Liver (tissue), 9 donors: ENCODE results near the gene ATP10D. TPM values are rescaled to one million over a fixed set of nuclear protein-coding genes. Genes with fewer than 3 reads are reported as not detected.

Experiments used
- DNase-seq: peaks from one replicate; pipeline ENCODE4 v3.0.0-alpha.2; 2017; ENCODE audit warnings: low spot score
- H3K27ac ChIP-seq, 2 donors: one replicate each; pipeline ENCODE4 v1.7.0; 2013; ENCODE audit warnings: inconsistent platforms in 2 of 2, low read length in 2 of 2, control low read depth in 1 of 2, low read depth in 1 of 2, mild to moderate bottlenecking in 1 of 2
- H3K27me3 ChIP-seq, 4 donors: one replicate each; pipeline versions ENCODE4 v1.6.1 to v1.7.0; 2013; ENCODE audit warnings: low read length in 3 of 4, inconsistent platforms in 1 of 4, mild to moderate bottlenecking in 1 of 4, moderate library complexity in 1 of 4; ENCODE audit not compliant: control insufficient read depth in 4 of 4, insufficient read depth in 4 of 4
- H3K36me3 ChIP-seq, 4 donors: one replicate each; pipeline versions ENCODE4 v1.6.1 to v1.7.0; 2013; ENCODE audit warnings: low read length in 3 of 4, mild to moderate bottlenecking in 3 of 4, low read depth in 1 of 4, moderate library complexity in 1 of 4; ENCODE audit not compliant: control insufficient read depth in 4 of 4, insufficient read depth in 3 of 4
- H3K4me1 ChIP-seq, 4 donors: one replicate each; pipeline versions ENCODE4 v1.6.1 to v1.7.0; 2013; ENCODE audit warnings: low read length in 3 of 4, mild to moderate bottlenecking in 3 of 4, moderate library complexity in 1 of 4; ENCODE audit not compliant: control insufficient read depth in 4 of 4, insufficient read depth in 4 of 4
- H3K4me3 ChIP-seq, 3 donors: one replicate each; pipeline versions ENCODE4 v1.6.1 to v1.7.0; 2013; ENCODE audit warnings: low read length in 3 of 3, control low read depth in 1 of 3, low read depth in 1 of 3, mild to moderate bottlenecking in 1 of 3
- H3K9ac ChIP-seq, 2 donors: one replicate each; pipeline ENCODE4 v1.7.0; 2013; ENCODE audit warnings: low read length in 2 of 2, mild to moderate bottlenecking in 2 of 2, moderate library complexity in 2 of 2, control low read depth in 1 of 2, low read depth in 1 of 2
- H3K9me3 ChIP-seq, 4 donors: one replicate each; pipeline versions ENCODE4 v1.6.1 to v1.7.0; 2013; ENCODE audit warnings: low read length in 3 of 4; ENCODE audit not compliant: control insufficient read depth in 4 of 4
- EGR1 ChIP-seq, 2 donors: IDR thresholded peaks; 2 replicates each; pipeline ENCODE4 v1.6.1; 2016 to 2018; ENCODE audit warnings: antibody characterized with exemption in 2 of 2, low read depth in 2 of 2
- FOXA1 ChIP-seq: IDR thresholded peaks from 2 replicates; pipeline ENCODE4 v1.6.1; 2016; ENCODE audit warnings: antibody characterized with exemption
- GABPA ChIP-seq, 2 donors: IDR thresholded peaks in 1 of 2; conservative IDR thresholded peaks in 1 of 2; 2 replicates each; pipeline ENCODE4 v1.6.1; 2016; ENCODE audit warnings: antibody characterized with exemption in 2 of 2, mild to moderate bottlenecking in 1 of 2, moderate library complexity in 1 of 2
- HNF4A ChIP-seq, 2 donors: conservative IDR thresholded peaks; 2 replicates each; pipeline ENCODE4 v1.6.1; 2016; ENCODE audit warnings: antibody characterized with exemption in 2 of 2, mild to moderate bottlenecking in 2 of 2
- HNF4G ChIP-seq: IDR thresholded peaks from 2 replicates; pipeline ENCODE4 v1.6.1; 2016; ENCODE audit warnings: antibody characterized with exemption
- JUND ChIP-seq, 2 donors: IDR thresholded peaks; 2 replicates each; pipeline ENCODE4 v1.6.1; 2016; ENCODE audit warnings: antibody characterized with exemption in 2 of 2
- NR2F2 ChIP-seq: IDR thresholded peaks from 2 replicates; pipeline ENCODE4 v1.6.1; 2016; ENCODE audit warnings: antibody characterized with exemption
- RAD21 ChIP-seq, 2 donors: IDR thresholded peaks; 2 replicates each; pipeline ENCODE4 v1.6.1; 2016; ENCODE audit warnings: antibody characterized with exemption in 2 of 2, mild to moderate bottlenecking in 2 of 2
- RXRA ChIP-seq, 2 donors: IDR thresholded peaks; 2 replicates each; pipeline ENCODE4 v1.6.1; 2017 to 2018; ENCODE audit warnings: antibody characterized with exemption in 2 of 2, mild to moderate bottlenecking in 1 of 2
- SP1 ChIP-seq: IDR thresholded peaks from 2 replicates; pipeline ENCODE4 v1.6.1; 2018; ENCODE audit warnings: antibody characterized with exemption, mild to moderate bottlenecking
- TAF1 ChIP-seq: conservative IDR thresholded peaks from 2 replicates; pipeline ENCODE4 v1.6.1; 2016; ENCODE audit warnings: antibody characterized with exemption, mild to moderate bottlenecking
- YY1 ChIP-seq: IDR thresholded peaks from 2 replicates; pipeline ENCODE4 v1.6.1; 2016; ENCODE audit warnings: antibody characterized with exemption, mild to moderate bottlenecking
- WGBS: extraction: QIAGEN DNeasy Blood & Tissue Kit; methylation state at CpG from one replicate; pipeline ENCODE4 v1.1.7; 2013; 5-methylcytosine and 5-hydroxymethylcytosine counted together
- polyA plus RNA-seq, 2 donors: library from polyadenylated mRNA; stranded (reverse) in 1 of 2; unstranded in 1 of 2; fragments of 200-250 nt in 1 of 2; fragments of >200 nt in 1 of 2; fragmentation: Nextera tagmentation in 1 of 2; extraction: Ambion mirVana in 1 of 2; gene quantifications; one replicate each; pipeline versions ENCODE4 v1.2.1 to v1.2.3, GENCODE V29; 2013 to 2015
- total RNA-seq, 2 donors: library from RNA; depleted of rRNA; stranded (reverse); fragments of >200 nt; gene quantifications; one replicate each; pipeline ENCODE4 v1.2.3, GENCODE V29; 2014
- TF ChIP-seq, protein P1 (sequence below): IDR thresholded peaks from 2 replicates; pipeline ENCODE4 v1.6.1; 2016; ENCODE audit warnings: antibody characterized with exemption
- TF ChIP-seq, protein P2 (sequence below): IDR thresholded peaks from 2 replicates; pipeline ENCODE4 v1.6.1; 2016; ENCODE audit warnings: antibody characterized with exemption
- TF ChIP-seq, protein P3 (sequence below): IDR thresholded peaks from 2 replicates; pipeline ENCODE4 v1.6.1; 2016; ENCODE audit warnings: antibody characterized with exemption
- TF ChIP-seq, protein P4 (sequence below): fragments of 150-350 bp; IDR thresholded peaks from 2 replicates; pipeline ENCODE4 v1.5.1; 2017; ENCODE audit warnings: improper control_type of control experiment, low read depth, low read length; ENCODE audit not compliant: missing input control
- donor health status: healthy.
- donor health status: healthy.
- donor health status: healthy.
- donor health status: healthy.
- donor health status: healthy.

The ATP10D gene
- total and polyA plus RNA-seq, 4 donors: 4.3 to 13.6 (median 7.4) TPM

DNA sequence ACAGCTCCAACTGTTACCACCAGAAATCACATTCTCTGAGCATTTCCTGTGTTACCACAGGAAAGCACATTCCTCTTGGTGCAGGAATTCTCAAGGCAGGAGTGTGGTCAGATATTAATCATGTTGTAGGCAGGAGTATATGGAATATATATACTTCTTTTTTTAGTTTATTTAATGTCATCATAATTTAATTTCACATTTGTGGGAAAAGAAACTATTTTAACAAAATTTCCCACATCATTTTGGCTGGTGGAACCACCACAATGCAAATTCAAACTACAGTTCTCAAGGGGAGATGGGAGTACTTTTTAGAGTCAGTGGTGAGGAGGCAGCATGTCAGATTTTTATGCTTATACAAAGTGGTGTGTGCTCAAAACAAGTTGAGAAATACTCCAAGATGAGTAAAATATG, 139.0 kb downstream of the ATP10D start:
- H3K4me3 ChIP-seq: no peak overlapping the region
- DNase-seq: no peak
- no peaks in the 10 kb centered on the region for H3K9me3 ChIP-seq
- H3K27me3 ChIP-seq: no peaks in the 10 kb centered on the region
- H3K36me3 ChIP-seq: no peaks in the 10 kb centered on the region
- no peak overlapping the region for H3K9ac ChIP-seq
- no peak overlapping the region for H3K27ac ChIP-seq
- no peaks in the 10 kb centered on the region for H3K4me1 ChIP-seq
- no peak for TF ChIP-seq JUND (IDR thresholded peaks at IDR 0.05)
- TF ChIP-seq HNF4A (conservative IDR thresholded peaks at IDR 0.05): no peak

DNA sequence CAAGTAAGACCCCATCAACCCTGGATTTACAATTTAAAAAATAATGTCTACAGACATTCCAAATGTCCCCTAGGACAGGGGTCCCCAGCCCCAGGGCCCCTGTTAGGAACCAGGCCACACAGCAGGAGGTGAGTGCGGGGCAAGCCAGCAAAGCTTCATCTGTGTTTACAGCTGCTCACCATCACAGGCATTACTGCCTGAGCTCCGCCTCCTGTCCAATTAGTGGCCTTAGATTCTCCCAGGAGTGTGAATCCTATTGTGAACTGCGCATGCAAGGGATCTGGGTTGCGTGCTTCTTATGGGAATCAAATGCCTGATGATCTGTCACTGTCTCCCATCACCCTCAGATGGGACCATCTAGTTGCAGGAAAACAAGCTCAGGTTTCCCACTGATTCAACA, 146.1 kb downstream of the ATP10D start:
- Histone ChIP-seq H3K27me3 (no peaks in the 10 kb centered on the region), H3K9me3 (no peaks in the 10 kb centered on the region), H3K4me1 (no peaks in the 10 kb centered on the region), H3K9ac (no peak overlapping the region), H3K4me3 (no peak overlapping the region), H3K36me3 (no peaks in the 10 kb centered on the region), H3K27ac (no peak overlapping the region)
- WGBS: 94% methylated on average over 4 of the region's 4 CpGs
- TF ChIP-seq EGR1 (IDR thresholded peaks at IDR 0.05; ENCODE audit: low read depth in 2 of 2): no peak
- TF ChIP-seq TAF1: no peak
- no peak for TF ChIP-seq HNF4A (conservative IDR thresholded peaks at IDR 0.05)
- TF ChIP-seq YY1: no peak
- TF ChIP-seq, protein P1, sequence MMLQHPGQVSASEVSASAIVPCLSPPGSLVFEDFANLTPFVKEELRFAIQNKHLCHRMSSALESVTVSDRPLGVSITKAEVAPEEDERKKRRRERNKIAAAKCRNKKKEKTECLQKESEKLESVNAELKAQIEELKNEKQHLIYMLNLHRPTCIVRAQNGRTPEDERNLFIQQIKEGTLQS: no peak
- DNase-seq: no peak

DNA sequence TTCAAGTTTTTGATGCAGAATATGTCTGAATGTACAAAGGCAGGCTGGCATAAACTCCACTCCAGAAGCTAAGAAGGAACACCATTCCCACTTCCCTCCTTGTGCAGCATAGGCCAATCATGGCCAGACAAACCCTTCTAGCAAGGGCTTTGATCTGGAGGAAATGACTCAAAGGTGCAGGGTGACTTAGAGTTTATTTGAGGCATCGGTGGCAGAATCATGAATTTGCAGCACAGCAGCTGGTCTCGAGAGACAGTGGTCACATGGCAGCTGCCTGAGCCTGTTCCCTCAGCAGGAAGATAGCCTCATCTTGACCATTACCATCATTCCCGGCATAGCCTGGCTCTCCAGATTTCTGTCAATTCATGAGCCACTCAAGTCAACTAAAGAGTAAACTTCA, 154.5 kb downstream of the ATP10D start:
- no peak for DNase-seq
- H3K36me3 ChIP-seq: no peaks in the 10 kb centered on the region
- no peaks in the 10 kb centered on the region for H3K4me1 ChIP-seq
- no peaks in the 10 kb centered on the region for H3K9me3 ChIP-seq
- no peak overlapping the region for H3K4me3 ChIP-seq
- no peaks in the 10 kb centered on the region for H3K27me3 ChIP-seq
- 67% methylated on average over 3 of the region's 3 CpGs for WGBS
- H3K27ac ChIP-seq: no peak overlapping the region
- H3K9ac ChIP-seq: no peak overlapping the region
- no peak for TF ChIP-seq EGR1 (IDR thresholded peaks at IDR 0.05; ENCODE audit: low read depth in 2 of 2)
- TF ChIP-seq SP1: no peak
- TF ChIP-seq RAD21 (IDR thresholded peaks at IDR 0.05): no peak

DNA sequence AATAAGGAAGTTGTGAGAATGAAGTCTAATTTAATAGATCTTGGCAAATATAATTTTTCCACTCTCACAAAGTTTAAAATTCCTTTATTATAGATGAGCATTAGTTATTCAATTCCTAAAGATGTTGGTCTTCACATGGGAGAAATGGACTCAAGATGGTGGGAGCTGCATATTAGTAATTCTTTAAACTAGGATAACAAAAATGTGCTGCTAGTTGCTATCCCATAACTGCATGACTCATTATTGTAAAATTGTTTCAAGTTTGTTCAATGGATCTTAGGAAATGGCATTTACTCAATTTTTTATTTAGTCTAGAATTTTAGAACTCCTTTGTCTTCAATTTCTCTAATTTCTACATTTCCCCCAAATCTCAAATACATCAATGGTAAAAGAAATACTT, 155.8 kb downstream of the ATP10D start:
- DNase-seq: no peak
- Histone ChIP-seq H3K36me3 (no peaks in the 10 kb centered on the region), H3K27me3 (no peaks in the 10 kb centered on the region), H3K4me1 (no peaks in the 10 kb centered on the region), H3K27ac (no peak overlapping the region), H3K9ac (no peak overlapping the region), H3K9me3 (no peaks in the 10 kb centered on the region), H3K4me3 (no peak overlapping the region)
- TF ChIP-seq RAD21 (IDR thresholded peaks at IDR 0.05) (no peak), HNF4G (no peak), EGR1 (IDR thresholded peaks at IDR 0.05; ENCODE audit: low read depth in 2 of 2) (no peak), RXRA (IDR thresholded peaks at IDR 0.05) (no peak), NR2F2 (no peak), GABPA (IDR thresholded peaks at IDR 0.05 in 1 of 2, conservative IDR thresholded peaks at IDR 0.05 in 1 of 2) (no peak), TAF1 (no peak), FOXA1 (no peak), YY1 (no peak), JUND (IDR thresholded peaks at IDR 0.05) (no peak)
- TF ChIP-seq, protein P2, sequence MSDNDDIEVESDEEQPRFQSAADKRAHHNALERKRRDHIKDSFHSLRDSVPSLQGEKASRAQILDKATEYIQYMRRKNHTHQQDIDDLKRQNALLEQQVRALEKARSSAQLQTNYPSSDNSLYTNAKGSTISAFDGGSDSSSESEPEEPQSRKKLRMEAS: no peak
- TF ChIP-seq, protein P3, sequence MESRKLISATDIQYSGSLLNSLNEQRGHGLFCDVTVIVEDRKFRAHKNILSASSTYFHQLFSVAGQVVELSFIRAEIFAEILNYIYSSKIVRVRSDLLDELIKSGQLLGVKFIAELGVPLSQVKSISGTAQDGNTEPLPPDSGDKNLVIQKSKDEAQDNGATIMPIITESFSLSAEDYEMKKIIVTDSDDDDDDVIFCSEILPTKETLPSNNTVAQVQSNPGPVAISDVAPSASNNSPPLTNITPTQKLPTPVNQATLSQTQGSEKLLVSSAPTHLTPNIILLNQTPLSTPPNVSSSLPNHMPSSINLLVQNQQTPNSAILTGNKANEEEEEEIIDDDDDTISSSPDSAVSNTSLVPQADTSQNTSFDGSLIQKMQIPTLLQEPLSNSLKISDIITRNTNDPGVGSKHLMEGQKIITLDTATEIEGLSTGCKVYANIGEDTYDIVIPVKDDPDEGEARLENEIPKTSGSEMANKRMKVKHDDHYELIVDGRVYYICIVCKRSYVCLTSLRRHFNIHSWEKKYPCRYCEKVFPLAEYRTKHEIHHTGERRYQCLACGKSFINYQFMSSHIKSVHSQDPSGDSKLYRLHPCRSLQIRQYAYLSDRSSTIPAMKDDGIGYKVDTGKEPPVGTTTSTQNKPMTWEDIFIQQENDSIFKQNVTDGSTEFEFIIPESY: no peak
- TF ChIP-seq, protein P1: no peak
- TF ChIP-seq, protein P4, sequence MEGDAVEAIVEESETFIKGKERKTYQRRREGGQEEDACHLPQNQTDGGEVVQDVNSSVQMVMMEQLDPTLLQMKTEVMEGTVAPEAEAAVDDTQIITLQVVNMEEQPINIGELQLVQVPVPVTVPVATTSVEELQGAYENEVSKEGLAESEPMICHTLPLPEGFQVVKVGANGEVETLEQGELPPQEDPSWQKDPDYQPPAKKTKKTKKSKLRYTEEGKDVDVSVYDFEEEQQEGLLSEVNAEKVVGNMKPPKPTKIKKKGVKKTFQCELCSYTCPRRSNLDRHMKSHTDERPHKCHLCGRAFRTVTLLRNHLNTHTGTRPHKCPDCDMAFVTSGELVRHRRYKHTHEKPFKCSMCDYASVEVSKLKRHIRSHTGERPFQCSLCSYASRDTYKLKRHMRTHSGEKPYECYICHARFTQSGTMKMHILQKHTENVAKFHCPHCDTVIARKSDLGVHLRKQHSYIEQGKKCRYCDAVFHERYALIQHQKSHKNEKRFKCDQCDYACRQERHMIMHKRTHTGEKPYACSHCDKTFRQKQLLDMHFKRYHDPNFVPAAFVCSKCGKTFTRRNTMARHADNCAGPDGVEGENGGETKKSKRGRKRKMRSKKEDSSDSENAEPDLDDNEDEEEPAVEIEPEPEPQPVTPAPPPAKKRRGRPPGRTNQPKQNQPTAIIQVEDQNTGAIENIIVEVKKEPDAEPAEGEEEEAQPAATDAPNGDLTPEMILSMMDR: no peak
